GM21717 (cell line): Measurements from ENCODE around the gene NKD2.
"Not testable (repeated sequence)": the region's sequence is repeated elsewhere in the genome, so short reads cannot be mapped to it uniquely, and the experiment has no call there.

Experiments
- ATAC-seq: cut with Tn5 transposase; IDR thresholded peaks from one replicate; pipeline ENCODE4 v1.9.1; 2021; ENCODE audit warnings: mild to moderate bottlenecking, moderate library complexity; ENCODE audit not compliant: unreplicated experiment

The NKD2 gene, protein sequence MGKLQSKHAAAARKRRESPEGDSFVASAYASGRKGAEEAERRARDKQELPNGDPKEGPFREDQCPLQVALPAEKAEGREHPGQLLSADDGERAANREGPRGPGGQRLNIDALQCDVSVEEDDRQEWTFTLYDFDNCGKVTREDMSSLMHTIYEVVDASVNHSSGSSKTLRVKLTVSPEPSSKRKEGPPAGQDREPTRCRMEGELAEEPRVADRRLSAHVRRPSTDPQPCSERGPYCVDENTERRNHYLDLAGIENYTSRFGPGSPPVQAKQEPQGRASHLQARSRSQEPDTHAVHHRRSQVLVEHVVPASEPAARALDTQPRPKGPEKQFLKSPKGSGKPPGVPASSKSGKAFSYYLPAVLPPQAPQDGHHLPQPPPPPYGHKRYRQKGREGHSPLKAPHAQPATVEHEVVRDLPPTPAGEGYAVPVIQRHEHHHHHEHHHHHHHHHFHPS

DNA sequence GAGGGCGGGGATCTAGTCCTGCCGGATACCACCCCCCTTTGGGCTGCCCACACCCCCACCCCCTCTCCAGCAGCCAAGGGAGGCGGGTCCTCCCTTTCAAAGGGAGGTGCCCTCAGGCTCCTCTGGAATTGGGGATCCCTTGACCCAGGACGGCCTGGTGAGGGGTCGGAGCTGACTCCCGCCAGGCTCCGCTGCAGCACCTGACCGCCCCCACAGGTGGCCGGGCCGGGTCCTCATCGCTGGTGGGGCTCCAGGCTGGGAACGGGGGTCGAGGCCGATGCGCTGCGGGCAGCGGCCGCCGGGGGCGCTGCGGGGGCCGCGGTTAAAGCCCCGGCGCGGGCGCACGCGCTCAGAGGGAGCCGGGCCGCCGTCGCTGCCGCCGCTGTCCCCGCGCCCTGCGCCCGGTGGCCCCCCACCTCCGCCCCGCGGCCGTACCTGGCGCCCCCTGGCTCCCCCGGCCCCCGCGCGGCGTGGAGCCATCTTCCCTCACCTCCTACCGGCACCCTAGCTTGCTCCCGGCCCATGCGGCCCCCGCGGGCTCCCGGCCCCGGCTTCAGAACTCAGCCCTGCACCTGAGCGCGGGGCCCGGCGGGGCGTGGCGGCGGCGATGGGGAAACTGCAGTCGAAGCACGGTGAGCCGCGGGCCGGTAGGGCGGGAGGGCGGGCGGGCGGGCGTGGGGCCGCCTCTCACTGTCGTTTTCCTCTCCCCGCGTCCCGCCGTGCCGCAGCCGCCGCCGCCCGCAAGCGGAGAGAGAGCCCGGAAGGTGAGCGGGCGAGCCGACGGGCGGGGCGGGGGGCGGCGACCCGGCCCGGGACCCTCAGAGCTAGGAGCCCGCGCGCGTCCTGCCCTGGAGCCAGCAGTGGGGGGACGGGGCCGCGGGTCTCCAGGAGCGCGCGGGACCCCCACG is at the start of gene NKD2:
NKD2 (plus strand) TSS at position 352 of the 908 bp plus-strand sequence; CDS start at position 608, 256 bp downstream.
- no peak for ATAC-seq

DNA sequence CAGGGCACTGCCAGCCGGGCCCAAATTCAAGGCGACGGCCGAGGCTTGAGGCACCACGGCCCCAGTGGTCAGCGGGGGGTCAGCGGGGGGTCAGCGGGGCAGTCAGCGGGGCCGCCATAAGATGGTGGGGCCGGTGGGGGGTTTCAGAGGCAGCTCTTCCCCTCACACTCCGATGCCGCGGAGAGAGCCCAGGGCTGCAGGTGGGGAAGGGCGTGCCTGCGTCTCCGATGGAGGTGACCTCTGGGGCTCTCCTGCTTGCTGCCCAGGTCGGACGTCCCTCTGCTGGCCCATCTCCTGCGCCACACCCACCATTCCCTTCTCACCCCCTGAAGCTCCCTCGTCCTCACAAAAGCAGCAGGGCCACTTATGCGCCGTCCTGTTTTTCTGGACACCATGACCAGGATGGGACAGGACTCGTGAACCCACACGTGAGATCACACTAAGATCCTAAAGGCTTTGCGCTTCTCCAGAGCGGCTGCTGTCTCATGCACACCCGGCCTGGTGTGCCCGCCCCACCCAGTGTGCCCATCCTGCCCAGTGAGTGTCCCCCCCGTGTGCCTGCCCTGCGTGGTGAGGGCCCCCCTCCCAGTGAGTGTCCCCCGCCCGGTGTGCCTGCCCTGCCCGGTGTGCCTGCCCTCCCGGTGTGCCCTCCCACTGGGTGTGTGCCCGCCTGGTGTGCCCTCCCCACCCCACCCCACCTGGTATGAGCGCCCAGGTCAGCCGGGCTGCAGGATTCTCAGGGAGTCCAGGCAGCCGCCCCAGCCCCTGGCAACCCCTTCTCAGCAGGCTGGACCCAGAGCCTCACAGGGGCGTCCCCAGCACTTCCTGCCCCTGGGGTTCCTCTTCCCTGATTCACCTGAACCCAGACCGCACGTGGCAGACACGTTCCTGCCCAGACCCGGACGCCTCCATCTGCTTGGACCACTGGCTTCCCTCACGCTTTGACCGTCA is 48.7 kb upstream of the NKD2 start:
- ATAC-seq: no peak

DNA sequence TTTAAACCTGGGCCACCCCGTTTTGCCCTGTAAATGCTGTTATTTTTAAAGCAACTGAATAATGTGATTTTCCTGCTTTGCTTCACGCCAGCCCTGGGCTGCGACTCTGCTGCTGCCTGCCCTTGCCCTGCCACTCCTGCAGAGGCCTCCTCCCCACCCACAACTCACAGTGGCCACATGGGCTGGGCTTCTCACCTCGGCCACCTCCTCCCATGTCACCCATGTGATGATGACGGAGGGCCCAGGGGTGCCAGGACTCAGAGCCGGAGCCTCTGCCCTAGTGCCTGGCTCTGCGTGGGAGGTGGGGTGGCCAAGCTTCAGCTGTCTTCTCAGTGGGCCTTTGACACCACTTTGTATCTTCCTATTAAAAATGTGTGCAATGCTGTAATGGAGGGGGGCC is 48.1 kb upstream of the NKD2 start:
- ATAC-seq: no peak

DNA sequence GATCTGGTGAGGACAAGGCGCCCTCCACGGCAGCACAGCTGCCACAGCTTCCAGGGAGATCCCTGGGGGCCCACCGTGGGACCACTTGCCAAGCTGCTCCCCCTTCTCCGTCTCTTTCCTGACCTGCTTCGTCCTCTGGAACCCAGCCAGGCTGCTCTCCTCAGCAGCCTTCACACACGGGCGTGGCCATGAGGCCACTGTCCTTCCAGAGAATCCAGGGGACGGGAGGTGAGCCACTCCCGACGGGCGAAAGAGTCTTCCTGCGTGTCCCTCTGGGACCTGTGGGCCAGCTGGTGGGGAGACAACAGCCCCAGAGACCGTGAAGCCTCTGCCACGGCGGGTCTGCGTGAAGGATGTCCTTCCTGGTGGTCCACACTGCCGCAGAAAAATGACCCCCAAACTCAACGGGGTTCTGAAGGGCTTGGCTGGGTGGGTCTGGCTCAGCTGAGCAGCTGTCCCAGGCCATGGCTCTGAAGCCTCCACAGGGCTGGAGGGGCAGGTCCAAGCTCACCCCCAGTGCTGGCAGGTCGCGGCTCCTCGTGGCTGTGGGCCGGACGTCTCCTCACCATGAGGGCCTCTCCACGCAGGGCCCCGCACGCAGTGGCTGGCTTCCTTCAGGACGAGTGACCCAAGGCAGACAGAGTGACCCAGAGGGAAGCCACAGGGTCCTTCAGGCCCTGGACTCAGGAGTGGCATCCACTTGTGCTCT is 47.4 kb upstream of the NKD2 start:
- no peak for ATAC-seq

DNA sequence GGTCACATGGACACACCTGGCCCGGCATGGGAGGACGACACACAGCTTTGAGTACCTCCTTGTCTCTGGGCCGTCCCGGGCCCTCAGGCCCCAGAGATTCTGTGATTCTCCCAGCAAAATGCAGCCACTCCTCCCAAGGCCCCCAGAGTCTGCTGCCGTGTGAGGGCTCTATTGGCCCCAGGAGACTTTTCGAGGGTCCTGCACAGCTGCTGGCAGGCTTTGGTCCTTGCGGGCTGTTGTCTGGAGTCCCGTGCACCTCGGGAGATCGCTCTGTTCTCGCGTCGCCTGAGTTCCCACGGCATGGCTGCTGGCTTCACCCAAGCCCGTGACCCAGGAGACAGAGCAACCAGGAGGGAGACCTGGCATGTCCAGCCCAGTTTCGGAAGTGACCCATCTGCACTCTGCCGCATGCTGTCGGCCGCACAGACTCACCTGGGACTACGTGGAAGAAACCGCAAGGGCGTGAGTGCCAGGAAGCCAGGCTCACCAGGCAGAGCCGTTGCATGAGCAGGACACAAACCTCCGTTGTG is 46.8 kb upstream of the NKD2 start:
- ATAC-seq: no peak

DNA sequence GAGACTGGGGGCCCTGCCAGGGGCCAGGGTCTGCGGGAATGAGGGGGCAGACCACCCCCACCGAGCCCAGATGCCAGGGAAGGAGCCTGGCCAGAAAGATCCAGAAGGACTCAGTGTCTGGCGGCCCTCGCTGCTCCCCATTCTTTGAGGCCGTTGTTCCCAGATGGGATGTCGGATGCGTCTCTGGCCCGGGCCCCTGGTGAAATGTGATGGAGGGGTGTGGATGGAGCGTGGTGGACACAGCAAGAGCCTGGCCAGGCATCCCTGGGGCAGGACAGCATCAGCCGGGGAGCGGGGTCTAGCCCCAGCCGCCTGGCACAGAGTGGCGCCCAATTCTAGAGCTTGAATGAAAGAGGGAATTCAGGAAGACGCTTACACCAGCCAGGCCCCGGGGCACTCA is 46.2 kb upstream of the NKD2 start:
- ATAC-seq: no peak

DNA sequence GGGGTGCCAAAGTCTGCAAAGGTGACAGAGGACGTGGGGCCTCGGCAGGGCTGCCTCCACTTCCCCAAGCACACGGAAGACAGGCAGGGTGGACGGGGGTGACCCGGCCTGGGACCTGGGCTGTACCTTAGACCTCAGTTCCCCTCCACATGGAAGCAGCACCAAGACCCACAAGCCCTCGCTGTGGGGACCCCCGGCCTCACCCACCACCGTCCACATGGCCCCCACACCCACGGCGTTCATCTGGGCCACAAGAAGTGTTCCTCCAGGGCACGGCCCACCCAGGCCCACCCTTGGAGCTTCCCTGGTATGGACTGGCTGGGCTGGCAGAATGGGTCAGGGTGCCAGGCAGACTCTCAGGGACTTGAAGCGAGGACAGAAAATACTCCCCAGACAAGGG is 45.8 kb upstream of the NKD2 start:
- no peak for ATAC-seq

DNA sequence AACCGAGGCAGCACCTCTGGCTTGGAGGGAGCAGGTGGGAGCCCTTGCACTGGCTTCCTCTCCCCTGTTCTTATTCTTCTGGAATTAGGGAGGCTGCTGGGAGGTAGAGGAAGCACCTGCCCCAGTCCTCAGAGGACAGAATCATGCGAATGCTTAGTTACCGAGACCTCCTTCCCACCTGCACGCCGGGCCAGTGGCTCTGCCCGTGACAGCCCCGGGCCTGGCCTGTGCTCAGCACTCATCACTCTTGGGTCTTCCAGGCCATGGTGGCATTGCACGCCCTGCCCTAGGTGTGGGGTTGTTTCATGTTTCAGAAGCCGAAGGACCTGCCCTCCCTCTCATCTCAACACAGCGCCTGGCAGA is 45.3 kb upstream of the NKD2 start:
- no peak for ATAC-seq

DNA sequence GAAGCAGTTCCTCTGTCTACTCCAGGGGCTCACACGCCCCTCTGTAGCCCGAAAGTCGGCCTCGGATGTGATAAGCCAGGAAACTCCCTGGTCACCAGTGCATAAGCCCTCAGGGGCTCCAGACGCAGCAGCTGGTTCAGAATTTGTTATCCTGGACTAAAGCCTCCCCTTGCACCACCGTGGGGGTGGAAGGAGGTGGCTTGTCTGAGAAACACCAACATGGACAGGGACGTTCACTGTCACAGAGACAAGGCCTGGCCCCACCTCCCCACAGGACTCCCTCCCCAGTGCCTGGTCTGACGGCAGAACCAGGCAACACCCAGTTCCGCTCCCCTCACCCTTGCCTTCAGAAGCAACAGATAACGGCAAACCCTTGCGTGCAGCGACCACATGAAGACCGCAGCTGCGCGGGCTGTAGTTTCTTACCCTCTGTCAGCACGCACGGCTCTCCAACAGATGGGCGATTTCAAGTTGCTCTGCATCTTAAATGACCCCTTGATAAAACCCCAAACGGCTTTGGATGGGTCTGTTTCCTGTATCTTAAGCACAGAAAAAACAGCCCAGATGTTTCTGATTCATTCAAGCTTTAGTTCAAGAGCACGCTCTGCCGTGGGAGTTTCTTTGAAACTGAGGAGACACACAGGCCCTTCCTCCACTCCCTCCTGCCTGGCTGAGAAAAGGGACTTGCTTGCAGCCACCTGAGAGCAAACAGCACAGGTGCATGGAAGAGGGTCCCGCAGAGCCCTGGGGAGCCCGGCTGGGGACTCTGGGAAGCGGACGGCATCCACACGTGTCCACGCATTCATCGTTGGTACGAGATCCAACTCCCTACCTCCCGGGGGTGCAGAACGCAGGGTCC is 44.7 kb upstream of the NKD2 start:
- ATAC-seq: no peak

DNA sequence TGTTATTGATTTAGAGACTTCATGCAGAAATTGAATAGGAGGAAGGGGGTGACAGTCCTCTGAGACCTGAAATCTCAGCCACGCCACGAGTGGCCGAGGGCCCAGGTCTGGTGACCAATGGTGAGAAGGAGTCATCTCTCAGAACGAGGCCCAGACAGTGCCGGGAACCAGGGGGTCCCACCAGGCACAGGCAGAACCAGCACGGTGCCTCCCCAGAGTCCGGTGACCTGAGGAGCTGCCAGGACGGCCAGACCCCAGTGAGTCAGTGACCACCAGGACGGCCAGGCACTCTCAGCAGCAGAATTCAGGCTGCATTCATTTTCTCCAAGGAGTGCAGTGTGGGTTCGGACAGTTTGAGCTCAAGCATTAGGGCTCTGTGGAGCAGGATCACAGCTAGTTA is 43.8 kb upstream of the NKD2 start:
- no peak for ATAC-seq

DNA sequence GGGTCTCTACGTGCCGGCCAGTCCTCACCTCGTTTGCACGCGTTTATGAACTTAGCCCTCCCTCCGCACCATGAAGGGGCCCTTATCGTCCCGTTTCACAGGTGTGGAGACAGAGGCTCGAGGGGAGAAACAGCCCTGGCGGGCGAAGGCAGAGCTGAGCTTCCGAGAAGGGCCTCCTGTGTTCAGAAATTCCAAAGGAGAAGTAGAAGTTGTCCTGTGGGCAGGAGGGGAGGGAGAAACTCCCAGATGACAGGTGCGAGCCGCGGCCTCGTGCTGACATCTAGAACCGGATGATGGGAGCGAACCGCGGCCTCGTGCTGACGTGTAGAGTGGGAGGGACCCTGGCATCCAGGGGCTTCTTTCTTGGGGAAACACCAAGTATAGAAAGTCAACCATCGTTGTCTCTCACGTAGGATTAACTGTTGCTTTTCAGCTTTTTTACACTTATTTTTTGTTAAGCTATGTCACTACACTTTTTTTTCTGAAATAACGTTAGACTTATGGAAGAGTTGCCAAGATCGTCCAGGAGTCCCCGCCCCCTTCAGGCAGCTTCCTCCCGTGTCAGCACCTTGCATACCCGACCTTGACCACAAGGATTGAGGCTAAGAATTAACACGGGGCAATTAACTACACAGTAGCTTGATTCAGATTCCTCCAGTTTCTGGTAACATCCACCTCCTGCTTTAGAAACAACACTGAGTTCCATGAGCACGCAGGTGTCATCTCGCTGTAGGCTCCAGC is 42.8 kb upstream of the NKD2 start:
- ATAC-seq: no peak

DNA sequence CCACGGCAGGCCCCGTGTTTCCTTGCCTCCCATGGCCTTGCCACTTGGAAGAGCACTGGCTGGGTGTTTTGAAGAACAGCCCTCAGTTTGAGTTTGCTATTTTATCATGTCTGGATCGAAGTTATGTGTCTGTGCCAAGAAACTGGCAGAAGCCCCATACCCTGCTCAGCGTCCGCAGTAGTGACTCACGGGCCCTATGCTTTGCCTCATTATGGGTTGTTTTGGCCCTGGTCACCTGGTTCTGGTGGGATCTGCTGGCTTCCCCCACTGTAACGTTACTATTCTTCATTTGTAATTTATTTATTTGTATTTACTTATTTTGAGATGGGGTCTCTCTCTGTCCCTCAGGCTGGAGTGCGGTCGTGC is 42.3 kb upstream of the NKD2 start:
- ATAC-seq: no peak

DNA sequence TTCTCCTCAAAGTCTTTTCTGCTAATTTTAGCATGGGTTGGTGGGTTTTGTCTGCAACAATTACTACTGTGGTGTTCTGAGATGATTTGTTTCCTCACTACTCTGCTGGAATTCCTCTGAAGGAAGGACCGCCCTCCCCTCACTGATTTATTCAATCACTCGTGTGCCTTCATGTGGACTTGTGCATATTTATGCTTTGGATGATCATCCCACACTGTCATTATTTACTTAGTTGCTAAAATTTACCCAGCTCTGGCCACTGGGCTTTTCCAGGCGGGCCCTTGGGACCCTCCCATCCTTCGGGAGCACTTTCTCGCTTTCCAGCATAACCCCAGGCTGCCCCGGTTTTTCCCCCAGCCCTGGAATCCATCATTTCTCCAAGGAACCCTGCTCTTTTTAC is 41.7 kb upstream of the NKD2 start:
- ATAC-seq: no peak

DNA sequence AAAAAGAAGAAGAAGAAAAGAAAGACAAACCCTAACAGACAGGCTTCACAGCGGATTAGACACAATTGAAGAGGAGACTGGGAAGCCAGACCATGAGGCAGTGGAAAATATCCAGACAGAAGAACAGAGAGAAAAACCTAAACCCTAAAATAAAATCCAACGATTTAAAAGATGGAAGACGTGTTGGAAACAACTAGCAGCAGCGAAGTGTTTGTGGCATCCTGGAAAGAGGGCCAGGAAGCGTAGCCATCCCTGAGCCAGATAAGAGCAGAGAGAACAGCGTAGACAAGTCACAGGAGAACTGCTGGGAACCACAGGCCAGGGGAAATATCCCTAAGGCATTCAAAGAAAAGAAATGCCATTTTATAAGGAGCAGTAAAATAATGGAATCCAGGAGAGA is 39.7 kb upstream of the NKD2 start:
- ATAC-seq: no peak

DNA sequence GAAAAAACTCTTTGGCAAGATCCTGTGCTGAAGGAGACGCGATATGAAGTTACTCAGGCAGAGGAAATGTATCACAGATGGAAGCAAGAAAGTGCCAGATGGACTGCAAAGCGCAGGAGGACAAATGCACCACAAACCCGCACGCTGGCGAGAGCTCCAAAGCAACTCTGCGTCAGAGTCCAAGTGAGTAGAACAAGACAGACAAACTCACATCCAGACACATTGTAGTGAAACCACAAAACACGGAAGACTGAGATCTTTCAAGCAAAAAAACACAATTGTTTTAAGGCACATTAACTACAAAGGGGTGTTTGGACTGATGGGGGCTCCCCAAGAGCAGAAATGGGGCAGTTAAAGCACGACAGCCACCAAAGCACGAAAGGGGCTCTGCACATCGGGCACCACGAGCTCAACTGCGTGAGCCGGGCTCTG is 39.2 kb upstream of the NKD2 start:
- no peak for ATAC-seq

DNA sequence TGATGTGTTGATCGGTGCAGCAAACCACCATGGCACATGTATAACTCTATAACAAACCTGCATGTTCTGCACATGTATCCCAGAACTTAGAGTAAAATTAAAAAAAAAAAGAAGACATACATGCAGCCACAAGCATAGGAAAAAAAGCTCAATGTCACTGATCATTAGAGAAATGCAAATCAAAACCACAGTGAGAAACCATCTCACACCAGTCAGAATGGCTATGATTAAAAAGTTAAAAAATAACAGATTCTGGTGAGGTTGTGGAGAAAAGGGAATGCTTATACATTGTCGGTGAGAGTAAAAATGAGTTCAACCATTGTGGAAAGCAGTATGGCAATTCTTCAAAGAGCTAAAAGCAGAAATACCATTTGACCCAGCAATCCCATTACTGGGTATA is 36.0 kb upstream of the NKD2 start:
- ATAC-seq: not testable (repeated sequence)

DNA sequence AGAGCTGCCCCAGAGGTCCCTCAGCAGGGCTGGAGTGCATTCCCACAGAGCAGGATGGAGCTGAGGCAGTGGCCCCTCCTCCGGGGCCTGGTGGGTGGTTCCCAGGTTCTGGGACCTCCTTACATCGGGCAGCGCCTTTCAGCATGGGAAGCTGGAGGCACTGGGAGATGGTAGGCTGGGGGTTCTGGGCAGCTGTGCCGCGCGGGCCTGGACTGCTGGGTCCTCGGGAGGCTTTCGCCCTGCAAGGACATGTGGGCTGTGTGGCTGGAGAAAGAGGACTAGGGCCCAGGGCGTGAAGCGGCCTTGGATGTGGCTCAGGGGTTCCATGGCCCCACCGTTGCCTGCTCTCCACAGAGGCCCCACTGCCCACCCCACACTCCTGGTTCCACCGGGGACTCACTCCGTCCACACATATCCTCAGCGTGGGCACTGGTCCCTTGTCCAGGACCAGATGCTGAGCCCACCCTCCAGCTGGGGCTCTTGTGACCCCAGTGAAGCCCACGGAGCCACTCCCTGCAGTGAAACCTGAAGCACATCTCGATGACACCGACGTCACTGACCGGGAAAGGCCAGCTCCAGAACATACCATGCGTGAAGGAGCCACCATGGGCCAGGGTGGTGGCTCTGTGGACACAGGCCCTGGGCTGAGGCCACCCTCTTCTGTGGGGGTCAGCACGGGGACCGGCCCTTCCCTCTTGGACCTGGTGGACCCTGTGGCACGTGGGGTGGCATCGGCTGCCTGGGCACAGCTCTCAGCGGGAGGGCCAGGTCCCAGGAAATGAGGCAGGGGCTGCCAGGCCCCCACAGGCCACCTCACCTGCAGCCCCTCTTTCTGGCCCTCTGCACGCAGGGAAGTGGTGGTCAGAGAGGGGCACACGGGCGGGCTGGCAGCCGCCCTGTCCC is 31.5 kb upstream of the NKD2 start:
- ATAC-seq: no peak
